SU-DHL-6 (cell line): ENCODE data around the gene RASD2.

Experiments used
- EZH2phosphoT487 ChIP-seq: fragments of 200-600 bp; sonication (generic), shearing (Covaris generic); conservative IDR thresholded peaks from 2 replicates; pipeline ENCODE4 v1.6.1; 2018; ENCODE audit warnings: mild to moderate bottlenecking, antibody characterized with exemption, low read length, moderate library complexity, mixed read lengths
- TF ChIP-seq, protein P1 (sequence below): fragments of 200-600 bp; sonication (generic); IDR thresholded peaks from one replicate; pipeline ENCODE4 v1.5.1; 2017; ENCODE audit warnings: antibody characterized with exemption, mild to moderate bottlenecking, low read length, moderate library complexity; ENCODE audit not compliant: insufficient read depth, poor library complexity, severe bottlenecking

DNA sequence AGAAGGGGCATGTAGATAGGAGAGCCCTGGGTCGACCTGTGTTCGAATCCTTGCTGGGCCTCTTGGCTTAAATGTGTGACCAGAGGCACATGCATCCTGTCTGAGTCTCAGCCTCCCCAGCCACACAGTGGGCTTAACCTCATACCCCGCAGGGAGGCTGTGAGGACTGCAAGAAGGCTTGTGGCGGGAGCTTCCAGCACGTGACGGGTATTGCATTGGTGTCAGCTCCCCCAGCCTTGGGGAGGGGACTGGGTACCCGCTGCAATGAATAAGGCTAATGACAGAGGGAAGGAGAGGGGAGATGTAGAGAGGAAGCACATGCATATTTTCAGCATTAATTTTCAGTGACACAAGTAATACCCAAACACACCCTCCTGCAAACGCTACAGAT is 8.1 kb downstream of the RASD2 start:
- TF ChIP-seq EZH2phosphoT487, result no peak
- TF ChIP-seq, protein P1, sequence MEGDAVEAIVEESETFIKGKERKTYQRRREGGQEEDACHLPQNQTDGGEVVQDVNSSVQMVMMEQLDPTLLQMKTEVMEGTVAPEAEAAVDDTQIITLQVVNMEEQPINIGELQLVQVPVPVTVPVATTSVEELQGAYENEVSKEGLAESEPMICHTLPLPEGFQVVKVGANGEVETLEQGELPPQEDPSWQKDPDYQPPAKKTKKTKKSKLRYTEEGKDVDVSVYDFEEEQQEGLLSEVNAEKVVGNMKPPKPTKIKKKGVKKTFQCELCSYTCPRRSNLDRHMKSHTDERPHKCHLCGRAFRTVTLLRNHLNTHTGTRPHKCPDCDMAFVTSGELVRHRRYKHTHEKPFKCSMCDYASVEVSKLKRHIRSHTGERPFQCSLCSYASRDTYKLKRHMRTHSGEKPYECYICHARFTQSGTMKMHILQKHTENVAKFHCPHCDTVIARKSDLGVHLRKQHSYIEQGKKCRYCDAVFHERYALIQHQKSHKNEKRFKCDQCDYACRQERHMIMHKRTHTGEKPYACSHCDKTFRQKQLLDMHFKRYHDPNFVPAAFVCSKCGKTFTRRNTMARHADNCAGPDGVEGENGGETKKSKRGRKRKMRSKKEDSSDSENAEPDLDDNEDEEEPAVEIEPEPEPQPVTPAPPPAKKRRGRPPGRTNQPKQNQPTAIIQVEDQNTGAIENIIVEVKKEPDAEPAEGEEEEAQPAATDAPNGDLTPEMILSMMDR, result no peak
